HEK293 (cell line): ENCODE measurements around the gene ATP1B2.

Experiments
- TCF7L2 ChIP-seq: IDR thresholded peaks from 2 replicates; pipeline ENCODE4 v1.6.1; 2011; ENCODE audit warnings: low read depth, mild to moderate bottlenecking, inconsistent platforms, low read length, moderate library complexity, borderline replicate concordance
- ZBTB1 ChIP-seq: fragments of 450-650 bp; formaldehyde crosslinking; IDR thresholded peaks from 2 replicates; pipeline ENCODE4 v1.5.1; 2016; ENCODE audit warnings: missing biosample characterization, missing genetic modification characterization
- ZNF138 ChIP-seq: fragments of 450-650 bp; formaldehyde crosslinking; IDR thresholded peaks from 2 replicates; pipeline ENCODE4 v1.5.1; 2016; ENCODE audit warnings: missing biosample characterization, missing genetic modification characterization, borderline replicate concordance
- ZNF19 ChIP-seq: fragments of 450-650 bp; formaldehyde crosslinking; IDR thresholded peaks from 2 replicates; pipeline ENCODE4; 2016; ENCODE audit warnings: missing biosample characterization, missing genetic modification characterization, low read depth
- ZNF311 ChIP-seq: fragments of 450-650 bp; formaldehyde crosslinking; IDR thresholded peaks from 2 replicates; pipeline ENCODE4 v1.5.1; 2017; ENCODE audit warnings: missing biosample characterization, missing genetic modification characterization, borderline replicate concordance
- ZNF350 ChIP-seq: fragments of 450-650 bp; formaldehyde crosslinking; IDR thresholded peaks from 2 replicates; pipeline ENCODE4 v1.5.0; 2017; ENCODE audit warnings: missing biosample characterization, mild to moderate bottlenecking, missing genetic modification characterization
- ZNF529 ChIP-seq: fragments of 450-650 bp; formaldehyde crosslinking; IDR thresholded peaks from 2 replicates; pipeline ENCODE4 v1.5.1; 2017; ENCODE audit warnings: missing genetic modification characterization, missing biosample characterization; ENCODE audit not compliant: insufficient replicate concordance
- ZNF777 ChIP-seq: fragments of 450-650 bp; formaldehyde crosslinking; IDR thresholded peaks from 2 replicates; pipeline ENCODE4 v1.5.1; 2017; ENCODE audit warnings: missing biosample characterization, missing genetic modification characterization, borderline replicate concordance
- ZNF785 ChIP-seq: fragments of 450-650 bp; formaldehyde crosslinking; IDR thresholded peaks from 2 replicates; pipeline ENCODE4 v1.5.1; 2016; ENCODE audit warnings: missing biosample characterization, missing genetic modification characterization
- ZNF792 ChIP-seq: fragments of 450-650 bp; formaldehyde crosslinking; IDR thresholded peaks from 2 replicates; pipeline ENCODE4 v1.5.1; 2016; ENCODE audit warnings: missing biosample characterization, missing genetic modification characterization
- TF ChIP-seq, protein P1 (sequence below): fragments of 450-650 bp; formaldehyde crosslinking; IDR thresholded peaks from 2 replicates; pipeline ENCODE4 v1.5.1; 2016; ENCODE audit warnings: missing biosample characterization, missing genetic modification characterization
- TF ChIP-seq, protein P2 (sequence below): fragments of 450-650 bp; formaldehyde crosslinking; IDR thresholded peaks from 2 replicates; pipeline ENCODE4 v1.5.1; 2016; ENCODE audit warnings: missing biosample characterization, missing genetic modification characterization
- TF ChIP-seq, protein P3 (sequence below): fragments of 450-650 bp; formaldehyde crosslinking; IDR thresholded peaks from 2 replicates; pipeline ENCODE4 v1.5.1; 2016; ENCODE audit warnings: missing biosample characterization, missing genetic modification characterization

DNA sequence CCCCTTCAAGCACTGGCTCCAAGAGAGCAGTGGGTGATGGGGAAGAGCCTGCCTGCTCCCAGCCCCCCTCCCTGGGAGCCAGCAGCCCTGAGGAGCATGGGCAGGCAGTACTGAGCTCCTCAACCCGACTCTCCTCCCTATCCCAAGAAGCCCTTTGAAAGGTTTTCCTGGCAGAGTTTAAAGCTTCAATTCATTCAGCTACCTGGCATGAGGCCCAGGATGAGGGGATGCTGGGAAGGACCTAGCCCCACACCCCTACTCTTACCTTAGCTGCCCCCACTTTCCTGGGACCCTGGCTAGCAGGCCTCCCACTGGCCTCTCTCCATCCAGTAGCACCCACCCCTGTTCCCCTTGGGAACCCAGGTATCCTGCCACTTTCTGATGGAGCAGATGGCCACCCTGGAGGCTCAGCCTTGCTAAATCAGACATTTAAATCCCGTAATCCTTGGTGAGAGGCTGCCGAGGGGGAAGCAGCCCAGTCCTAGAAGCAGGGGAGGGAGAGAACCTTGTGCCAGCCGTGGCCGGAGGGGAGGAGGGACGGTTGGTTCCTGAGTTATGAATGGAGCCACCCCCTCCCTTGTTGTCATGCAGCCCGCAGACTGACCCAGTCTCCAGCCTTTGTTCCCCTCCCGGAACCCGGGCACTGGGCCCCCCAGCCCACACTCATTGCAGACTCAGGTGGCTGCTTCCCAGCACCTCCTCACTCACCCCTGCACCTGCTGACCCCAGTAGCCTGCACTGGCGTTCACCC is 17.1 kb downstream of the ATP1B2 start:
- no peak for TF ChIP-seq ZNF777
- no peak for TF ChIP-seq ZNF792
- TF ChIP-seq, protein P1, sequence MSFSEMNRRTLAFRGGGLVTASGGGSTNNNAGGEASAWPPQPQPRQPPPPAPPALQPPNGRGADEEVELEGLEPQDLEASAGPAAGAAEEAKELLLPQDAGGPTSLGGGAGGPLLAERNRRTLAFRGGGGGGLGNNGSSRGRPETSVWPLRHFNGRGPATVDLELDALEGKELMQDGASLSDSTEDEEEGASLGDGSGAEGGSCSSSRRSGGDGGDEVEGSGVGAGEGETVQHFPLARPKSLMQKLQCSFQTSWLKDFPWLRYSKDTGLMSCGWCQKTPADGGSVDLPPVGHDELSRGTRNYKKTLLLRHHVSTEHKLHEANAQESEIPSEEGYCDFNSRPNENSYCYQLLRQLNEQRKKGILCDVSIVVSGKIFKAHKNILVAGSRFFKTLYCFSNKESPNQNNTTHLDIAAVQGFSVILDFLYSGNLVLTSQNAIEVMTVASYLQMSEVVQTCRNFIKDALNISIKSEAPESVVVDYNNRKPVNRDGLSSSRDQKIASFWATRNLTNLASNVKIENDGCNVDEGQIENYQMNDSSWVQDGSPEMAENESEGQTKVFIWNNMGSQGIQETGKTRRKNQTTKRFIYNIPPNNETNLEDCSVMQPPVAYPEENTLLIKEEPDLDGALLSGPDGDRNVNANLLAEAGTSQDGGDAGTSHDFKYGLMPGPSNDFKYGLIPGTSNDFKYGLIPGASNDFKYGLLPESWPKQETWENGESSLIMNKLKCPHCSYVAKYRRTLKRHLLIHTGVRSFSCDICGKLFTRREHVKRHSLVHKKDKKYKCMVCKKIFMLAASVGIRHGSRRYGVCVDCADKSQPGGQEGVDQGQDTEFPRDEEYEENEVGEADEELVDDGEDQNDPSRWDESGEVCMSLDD (tag by site-specific recombination): no peak
- no peak for TF ChIP-seq TCF7L2
- TF ChIP-seq, protein P2, sequence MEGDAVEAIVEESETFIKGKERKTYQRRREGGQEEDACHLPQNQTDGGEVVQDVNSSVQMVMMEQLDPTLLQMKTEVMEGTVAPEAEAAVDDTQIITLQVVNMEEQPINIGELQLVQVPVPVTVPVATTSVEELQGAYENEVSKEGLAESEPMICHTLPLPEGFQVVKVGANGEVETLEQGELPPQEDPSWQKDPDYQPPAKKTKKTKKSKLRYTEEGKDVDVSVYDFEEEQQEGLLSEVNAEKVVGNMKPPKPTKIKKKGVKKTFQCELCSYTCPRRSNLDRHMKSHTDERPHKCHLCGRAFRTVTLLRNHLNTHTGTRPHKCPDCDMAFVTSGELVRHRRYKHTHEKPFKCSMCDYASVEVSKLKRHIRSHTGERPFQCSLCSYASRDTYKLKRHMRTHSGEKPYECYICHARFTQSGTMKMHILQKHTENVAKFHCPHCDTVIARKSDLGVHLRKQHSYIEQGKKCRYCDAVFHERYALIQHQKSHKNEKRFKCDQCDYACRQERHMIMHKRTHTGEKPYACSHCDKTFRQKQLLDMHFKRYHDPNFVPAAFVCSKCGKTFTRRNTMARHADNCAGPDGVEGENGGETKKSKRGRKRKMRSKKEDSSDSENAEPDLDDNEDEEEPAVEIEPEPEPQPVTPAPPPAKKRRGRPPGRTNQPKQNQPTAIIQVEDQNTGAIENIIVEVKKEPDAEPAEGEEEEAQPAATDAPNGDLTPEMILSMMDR (tag by site-specific recombination): no peak
- TF ChIP-seq, protein P3, sequence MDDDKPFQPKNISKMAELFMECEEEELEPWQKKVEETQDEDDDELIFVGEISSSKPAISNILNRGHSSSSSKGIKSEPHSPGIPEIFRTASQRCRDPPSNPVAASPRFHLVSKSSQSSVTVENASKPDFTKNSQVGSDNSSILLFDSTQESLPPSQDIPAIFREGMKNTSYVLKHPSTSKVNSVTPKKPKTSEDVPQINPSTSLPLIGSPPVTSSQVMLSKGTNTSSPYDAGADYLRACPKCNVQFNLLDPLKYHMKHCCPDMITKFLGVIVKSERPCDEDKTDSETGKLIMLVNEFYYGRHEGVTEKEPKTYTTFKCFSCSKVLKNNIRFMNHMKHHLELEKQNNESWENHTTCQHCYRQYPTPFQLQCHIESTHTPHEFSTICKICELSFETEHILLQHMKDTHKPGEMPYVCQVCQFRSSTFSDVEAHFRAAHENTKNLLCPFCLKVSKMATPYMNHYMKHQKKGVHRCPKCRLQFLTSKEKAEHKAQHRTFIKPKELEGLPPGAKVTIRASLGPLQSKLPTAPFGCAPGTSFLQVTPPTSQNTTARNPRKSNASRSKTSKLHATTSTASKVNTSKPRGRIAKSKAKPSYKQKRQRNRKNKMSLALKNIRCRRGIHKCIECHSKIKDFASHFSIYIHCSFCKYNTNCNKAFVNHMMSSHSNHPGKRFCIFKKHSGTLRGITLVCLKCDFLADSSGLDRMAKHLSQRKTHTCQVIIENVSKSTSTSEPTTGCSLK (tag by site-specific recombination): no peak
- no peak for TF ChIP-seq ZNF19 (tag by site-specific recombination)
- no peak for TF ChIP-seq ZNF138 (tag by site-specific recombination)
- no peak for TF ChIP-seq ZNF350
- no peak for TF ChIP-seq ZNF785 (tag by site-specific recombination)
- no peak for TF ChIP-seq ZNF529
- no peak for TF ChIP-seq ZBTB1 (tag by site-specific recombination)
- TF ChIP-seq ZNF311 (tag by site-specific recombination): no peak
